Smooth muscle cell (in vitro differentiated cells): ENCODE results near the gene PIP4P1. TPM values are rescaled to one million over a fixed set of nuclear protein-coding genes. Genes with fewer than 3 reads are reported as not detected.
A peak's percentile ranks its signal among the peaks of the same experiment; 100 is the strongest.

ENCODE experiments used
- DNase-seq: peaks from one replicate; lab custom pipeline; 2025; ENCODE audit not compliant: unreplicated experiment; lab: John Stamatoyannopoulos, UW
- H2AFZ ChIP-seq: fragments of 200-600 bp; sonication (generic); 2 replicates; pipeline ENCODE4 v1.6.0; 2016; ENCODE audit warnings: antibody characterized with exemption, low read depth, mild to moderate bottlenecking
- H3F3A ChIP-seq: fragments of 200-600 bp; sonication (generic); 2 replicates; pipeline ENCODE4 v1.6.0; 2017; ENCODE audit warnings: antibody characterized with exemption, low read depth
- H3K27ac ChIP-seq: fragments of 200-600 bp; sonication (generic); 2 replicates; pipeline ENCODE4 v1.5.1; 2016; ENCODE audit warnings: low read depth, mild to moderate bottlenecking
- H3K27me3 ChIP-seq: fragments of 200-600 bp; sonication (generic); 2 replicates; pipeline ENCODE4 v1.6.1; 2016; ENCODE audit warnings: low read depth, mild to moderate bottlenecking
- H3K36me3 ChIP-seq: fragments of 200-600 bp; sonication (generic); 2 replicates; pipeline ENCODE4 v1.5.1; 2016; ENCODE audit warnings: low read depth
- H3K4me1 ChIP-seq: fragments of 200-600 bp; sonication (generic); 2 replicates; pipeline ENCODE4 v1.5.1; 2016; ENCODE audit warnings: low read depth
- H3K4me2 ChIP-seq: fragments of 200-600 bp; sonication (generic); 2 replicates; pipeline ENCODE4 v1.6.0; 2016; ENCODE audit warnings: mild to moderate bottlenecking
- H3K4me3 ChIP-seq: fragments of 200-600 bp; sonication (generic); 2 replicates; pipeline ENCODE4 v1.5.1; 2016; ENCODE audit warnings: mild to moderate bottlenecking
- H3K79me2 ChIP-seq: fragments of 200-600 bp; sonication (generic); 2 replicates; pipeline ENCODE4 v1.6.0; 2016; ENCODE audit warnings: low read depth, mild to moderate bottlenecking
- H3K9ac ChIP-seq: fragments of 200-600 bp; sonication (generic); 2 replicates; pipeline ENCODE4 v1.6.0; 2016; ENCODE audit warnings: low read depth
- H3K9me3 ChIP-seq: fragments of 200-600 bp; sonication (generic); replicated peaks from 2 replicates; pipeline ENCODE4 v1.5.1; 2016; ENCODE audit warnings: low read depth
- H4K20me1 ChIP-seq: fragments of 200-600 bp; sonication (generic); 2 replicates; pipeline ENCODE4 v1.6.0; 2016; ENCODE audit warnings: low read depth
- WGBS: methylation state at CpG from one replicate; pipeline ENCODE4 v1.1.7; 2016; ENCODE audit warnings: low lambda C conversion rate; 5-methylcytosine and 5-hydroxymethylcytosine counted together
- polyA plus RNA-seq: library from polyadenylated mRNA; unstranded; fragments of >200 nt; fragmentation: Nextera tagmentation; extraction: Ambion mirVana; gene quantifications from 2 replicates; pipeline ENCODE4 v1.2.1, GENCODE V29; 2016
- small RNA-seq: library from RNA; depleted of rRNA; stranded (forward); fragments of <200 nt; gene quantifications from one replicate; pipeline ENCODE3, GENCODE V24; 2014
- total RNA-seq: library from RNA; depleted of rRNA; stranded (reverse); fragments of >200 nt; gene quantifications from 2 replicates; pipeline ENCODE4 v1.2.3, GENCODE V29; 2014
- TF ChIP-seq, protein P1 (sequence below): fragments of 200-600 bp; sonication (generic); IDR thresholded peaks from 2 replicates; pipeline ENCODE4 v1.5.1; 2017; ENCODE audit warnings: borderline replicate concordance, mild to moderate bottlenecking, antibody characterized with exemption; ENCODE audit not compliant: insufficient read depth, poor library complexity, severe bottlenecking

Gene PIP4P1
- total and polyA plus RNA-seq, 2 experiments from 2014 or later = 24.8 to 54.9 TPM

GRCh38 chr14:20412876-20413743 is 48.1 kb downstream of the PIP4P1 start, which contains the start of gene TEP1:
TSS of gene TEP1 (minus strand) at chr14:20413501. CDS start at chr14:20408439, 5,062 bp downstream.
- under 1% methylated on average over 43 of the region's 43 CpGs for WGBS
- peak within 1 kb of the TSS; percentile 88 for H2AFZ ChIP-seq
- peak within 1 kb of the TSS; percentile 87 for H3K4me3 ChIP-seq
- H3K36me3 ChIP-seq = no peaks in the 10 kb centered on the region
- peaks cover 4% of the 10 kb centered on the region for H4K20me1 ChIP-seq
- no peaks in the 10 kb centered on the region for H3K9me3 ChIP-seq
- peak; percentile 60 for DNase-seq
- H3K27me3 ChIP-seq = no peaks in the 10 kb centered on the region
- peak within 1 kb of the TSS; percentile 84 for H3K4me2 ChIP-seq
- H3K4me1 ChIP-seq = peaks cover 5% of the 10 kb centered on the region
- peak within 1 kb of the TSS; percentile 66 for H3K27ac ChIP-seq
- no peaks in the 10 kb centered on the region for H3F3A ChIP-seq
- H3K9ac ChIP-seq = peak within 1 kb of the TSS; percentile 72
- TF ChIP-seq, protein P1, sequence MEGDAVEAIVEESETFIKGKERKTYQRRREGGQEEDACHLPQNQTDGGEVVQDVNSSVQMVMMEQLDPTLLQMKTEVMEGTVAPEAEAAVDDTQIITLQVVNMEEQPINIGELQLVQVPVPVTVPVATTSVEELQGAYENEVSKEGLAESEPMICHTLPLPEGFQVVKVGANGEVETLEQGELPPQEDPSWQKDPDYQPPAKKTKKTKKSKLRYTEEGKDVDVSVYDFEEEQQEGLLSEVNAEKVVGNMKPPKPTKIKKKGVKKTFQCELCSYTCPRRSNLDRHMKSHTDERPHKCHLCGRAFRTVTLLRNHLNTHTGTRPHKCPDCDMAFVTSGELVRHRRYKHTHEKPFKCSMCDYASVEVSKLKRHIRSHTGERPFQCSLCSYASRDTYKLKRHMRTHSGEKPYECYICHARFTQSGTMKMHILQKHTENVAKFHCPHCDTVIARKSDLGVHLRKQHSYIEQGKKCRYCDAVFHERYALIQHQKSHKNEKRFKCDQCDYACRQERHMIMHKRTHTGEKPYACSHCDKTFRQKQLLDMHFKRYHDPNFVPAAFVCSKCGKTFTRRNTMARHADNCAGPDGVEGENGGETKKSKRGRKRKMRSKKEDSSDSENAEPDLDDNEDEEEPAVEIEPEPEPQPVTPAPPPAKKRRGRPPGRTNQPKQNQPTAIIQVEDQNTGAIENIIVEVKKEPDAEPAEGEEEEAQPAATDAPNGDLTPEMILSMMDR = no peak
- H3K79me2 ChIP-seq = peaks cover 13% of the 10 kb centered on the region

DNA sequence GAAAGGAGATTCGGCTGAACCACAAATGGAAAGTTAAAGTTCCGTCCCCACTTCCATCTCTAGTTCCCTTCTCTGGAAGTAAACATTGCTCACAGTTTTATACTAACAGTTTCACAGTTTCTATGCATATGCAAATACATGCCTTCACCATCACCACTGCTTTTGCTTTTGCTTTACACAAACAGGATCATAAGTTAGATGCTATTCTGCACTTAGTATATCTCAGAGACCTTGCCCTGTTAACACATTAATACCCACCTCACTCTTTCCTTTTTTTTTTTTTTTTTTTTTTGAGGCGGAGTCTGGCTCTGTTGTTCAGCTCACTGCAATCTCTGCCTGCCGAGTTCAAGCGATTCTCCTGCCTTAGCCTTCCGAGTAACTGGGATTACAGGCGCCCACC is 48.8 kb downstream of the PIP4P1 start:
- Histone ChIP-seq H2AFZ (peak overlapping the region; percentile 88), H3K27me3 (no peaks in the 10 kb centered on the region), H3K9me3 (no peaks in the 10 kb centered on the region), H3K27ac (peak overlapping the region; percentile 66), H4K20me1 (peaks cover 4% of the 10 kb centered on the region), H3K4me2 (peak overlapping the region; percentile 84), H3K9ac (peak overlapping the region; percentile 72), H3K79me2 (peaks cover 13% of the 10 kb centered on the region), H3F3A (no peaks in the 10 kb centered on the region), H3K4me3 (peak overlapping the region; percentile 87), H3K36me3 (no peaks in the 10 kb centered on the region), H3K4me1 (peaks cover 5% of the 10 kb centered on the region)
- WGBS = 12% methylated on average over 7 of the region's 7 CpGs
- TF ChIP-seq, protein P1 = no peak
- DNase-seq = no peak

DNA sequence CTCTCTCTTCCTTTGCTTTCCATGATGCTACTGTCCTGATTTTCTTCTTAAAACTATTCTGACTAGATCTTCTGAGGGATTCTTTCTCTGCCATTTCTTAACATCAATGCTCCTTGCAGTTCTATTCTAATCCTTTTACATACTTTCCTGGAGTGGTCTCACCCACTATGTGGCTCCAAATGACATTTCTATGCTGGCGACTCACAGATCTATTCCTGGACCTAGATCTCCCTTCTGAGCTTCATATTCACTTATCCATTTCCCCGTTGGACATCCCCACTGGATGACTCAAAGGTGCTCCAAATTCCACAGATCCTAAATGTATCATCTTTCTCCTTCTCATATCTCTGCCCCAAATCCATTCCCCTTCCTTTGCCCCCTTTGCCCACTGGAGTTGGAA is 52.0 kb downstream of the PIP4P1 start:
- Histone ChIP-seq H3K9me3 (no peaks in the 10 kb centered on the region), H3K4me3 (no peak overlapping the region), H3K27ac (peak overlapping the region; percentile 48), H3K4me1 (peaks cover 5% of the 10 kb centered on the region), H3K36me3 (peaks cover 7% of the 10 kb centered on the region), H3K9ac (no peak overlapping the region), H2AFZ (no peak overlapping the region), H3K27me3 (no peaks in the 10 kb centered on the region), H3K79me2 (peaks cover 18% of the 10 kb centered on the region), H3F3A (no peaks in the 10 kb centered on the region), H3K4me2 (peak overlapping the region; percentile 35), H4K20me1 (peaks cover 4% of the 10 kb centered on the region)
- DNase-seq = no peak
- 39% methylated on average over 2 of the region's 2 CpGs for WGBS
- TF ChIP-seq, protein P1 = no peak

Small RNA genes lying within 50 kb of the gene (small RNA-seq; reads per million reads assigned to genes)
- 0.18 reads per million for gene RNA5SP382

Other genes starting within 250 kb of the PIP4P1 start
- not detected in 2 replicates for gene OR11H6, start 237.7 kb downstream of the PIP4P1 start, total RNA-seq
- gene OR11H6, start 237.7 kb downstream of the PIP4P1 start, polyA plus RNA-seq = not detected in 2 replicates
- not detected in 2 replicates for gene OR11H7, start 232.5 kb downstream of the PIP4P1 start, total RNA-seq
- gene OR11H7, start 232.5 kb downstream of the PIP4P1 start, polyA plus RNA-seq = not detected in 2 replicates
- gene OR11H4, start 222.1 kb downstream of the PIP4P1 start, total RNA-seq = not detected in 2 replicates
- gene OR11H4, start 222.1 kb downstream of the PIP4P1 start, polyA plus RNA-seq = not detected in 2 replicates
- gene TTC5, start 155.5 kb downstream of the PIP4P1 start, total RNA-seq = 16.3 and 18.7 TPM in 2 replicates
- gene TTC5, start 155.5 kb downstream of the PIP4P1 start, polyA plus RNA-seq = 13.4 and 17.9 TPM in 2 replicates
- gene CCNB1IP1, start 128.2 kb downstream of the PIP4P1 start, total RNA-seq = 65.3 and 70.4 TPM in 2 replicates
- 16.3 and 25.6 TPM in 2 replicates for gene CCNB1IP1, start 128.2 kb downstream of the PIP4P1 start, polyA plus RNA-seq
- gene PARP2, start 117.8 kb downstream of the PIP4P1 start, total RNA-seq = 24.0 and 29.2 TPM in 2 replicates
- 37.3 and 38.7 TPM in 2 replicates for gene PARP2, start 117.8 kb downstream of the PIP4P1 start, polyA plus RNA-seq
- 10.0 and 10.3 TPM in 2 replicates for gene TEP1, start 47.9 kb downstream of the PIP4P1 start, total RNA-seq
- gene TEP1, start 47.9 kb downstream of the PIP4P1 start, polyA plus RNA-seq = 3.9 and 4.0 TPM in 2 replicates
- not detected in 2 replicates for gene KLHL33, start 25.3 kb downstream of the PIP4P1 start, total RNA-seq
- gene KLHL33, start 25.3 kb downstream of the PIP4P1 start, polyA plus RNA-seq = 0.04 and 0.08 TPM in 2 replicates
- gene OSGEP, start 6.6 kb downstream of the PIP4P1 start, total RNA-seq = 33.3 and 41.3 TPM in 2 replicates
- gene OSGEP, start 6.6 kb downstream of the PIP4P1 start, polyA plus RNA-seq = 18.4 and 21.7 TPM in 2 replicates
- 51.2 and 81.6 TPM in 2 replicates for gene APEX1, start 6.2 kb downstream of the PIP4P1 start, total RNA-seq
- gene APEX1, start 6.2 kb downstream of the PIP4P1 start, polyA plus RNA-seq = 116 and 118 TPM in 2 replicates
- 49.7 and 52.2 TPM in 2 replicates for gene PNP, start 8.0 kb upstream of the PIP4P1 start, total RNA-seq
- 24.2 and 33.4 TPM in 2 replicates for gene PNP, start 8.0 kb upstream of the PIP4P1 start, polyA plus RNA-seq
- gene RNASE10, start 44.1 kb upstream of the PIP4P1 start, total RNA-seq = not detected in 2 replicates
- 0.26 and 0.40 TPM in 2 replicates for gene RNASE10, start 44.1 kb upstream of the PIP4P1 start, polyA plus RNA-seq
- gene RNASE9, start 99.6 kb upstream of the PIP4P1 start, total RNA-seq = not detected in 2 replicates
- not detected in 2 replicates for gene RNASE9, start 99.6 kb upstream of the PIP4P1 start, polyA plus RNA-seq
- gene RNASE11, start 126.6 kb upstream of the PIP4P1 start, total RNA-seq = not detected in 2 replicates
- not detected in 2 replicates for gene RNASE11, start 126.6 kb upstream of the PIP4P1 start, polyA plus RNA-seq
- not detected in 2 replicates for gene RNASE12, start 129.9 kb upstream of the PIP4P1 start, total RNA-seq
- gene RNASE12, start 129.9 kb upstream of the PIP4P1 start, polyA plus RNA-seq = not detected in 2 replicates
- not detected in 2 replicates for gene OR6S1, start 180.3 kb upstream of the PIP4P1 start, total RNA-seq
- gene OR6S1, start 180.3 kb upstream of the PIP4P1 start, polyA plus RNA-seq = not detected in 2 replicates
- 34.8 and 41.8 TPM in 2 replicates for gene RNASE4, start 223.1 kb upstream of the PIP4P1 start, total RNA-seq
- gene RNASE4, start 223.1 kb upstream of the PIP4P1 start, polyA plus RNA-seq = 20.1 and 28.6 TPM in 2 replicates
- gene ANG, start 227.3 kb upstream of the PIP4P1 start, total RNA-seq = 7.1 and 13.8 TPM in 2 replicates
- 19.5 TPM in 2 replicates for gene ANG, start 227.3 kb upstream of the PIP4P1 start, polyA plus RNA-seq